Activated CD4-positive, alpha-beta T cell treated with anti-CD3 and anti-CD28 coated beads for 36 hours (primary cell): ENCODE data around the gene MPO. TPM values are rescaled to one million over a fixed set of nuclear protein-coding genes. Genes with fewer than 3 reads are reported as not detected.

Experiments used
- ATAC-seq: fragments of 200-7000 bp; cut with Tn5 transposase; one replicate; pipeline ENCODE4 v1.10.0; 2021; ENCODE audit warnings: mild to moderate bottlenecking, moderate library complexity
- CTCF ChIA-PET: fragments of 350-600 bp; sonication (Branson Sonifier 250); formaldehyde crosslinking; loops from one replicate; lab custom pipeline; 2021; ENCODE audit warnings: antibody characterized with exemption; lab: Charles Lee
- POLR2A ChIA-PET: fragments of 350-600 bp; sonication (Branson Sonifier 250); formaldehyde crosslinking; loops from one replicate; lab custom pipeline; 2021; ENCODE audit warnings: antibody characterized with exemption, inconsistent platforms; lab: Charles Lee
- DNase-seq: peaks from one replicate; pipeline ENCODE4 v3.0.0-alpha.2; 2020
- H3K27ac Mint-ChIP-seq: one replicate; pipeline ENCODE4 v1.8.0; 2021; ENCODE audit warnings: mixed read lengths
- H3K27me3 Mint-ChIP-seq: one replicate; pipeline ENCODE4 v1.8.0; 2021; ENCODE audit warnings: mixed read lengths
- H3K36me3 Mint-ChIP-seq: one replicate; pipeline ENCODE4 v1.8.0; 2021; ENCODE audit warnings: low read depth, mixed read lengths
- H3K4me1 Mint-ChIP-seq: one replicate; pipeline ENCODE4 v1.8.0; 2021; ENCODE audit warnings: mixed read lengths
- H3K4me3 Mint-ChIP-seq: one replicate; pipeline ENCODE4 v1.8.0; 2021; ENCODE audit warnings: mild to moderate bottlenecking, moderate library complexity, mixed read lengths
- H3K9me3 Mint-ChIP-seq: one replicate; pipeline ENCODE4 v1.8.0; 2021; ENCODE audit warnings: low read depth, mixed read lengths
- intact Hi-C, 2 experiments: fragments of 100-400 bp; cut with DNase I in 1 of 2; cut with micrococcal nuclease in 1 of 2; formaldehyde crosslinking; loops; one replicate each; pipeline versions ENCODE4 v1.14.2 to v1.15.1; 2022 to 2024; cut with DNase I, micrococcal nuclease
- total RNA-seq, 2 experiments: library from RNA; stranded (reverse); gene quantifications; one replicate each; pipeline ENCODE4 v1.2.3, GENCODE V29; 2021

The MPO gene, protein sequence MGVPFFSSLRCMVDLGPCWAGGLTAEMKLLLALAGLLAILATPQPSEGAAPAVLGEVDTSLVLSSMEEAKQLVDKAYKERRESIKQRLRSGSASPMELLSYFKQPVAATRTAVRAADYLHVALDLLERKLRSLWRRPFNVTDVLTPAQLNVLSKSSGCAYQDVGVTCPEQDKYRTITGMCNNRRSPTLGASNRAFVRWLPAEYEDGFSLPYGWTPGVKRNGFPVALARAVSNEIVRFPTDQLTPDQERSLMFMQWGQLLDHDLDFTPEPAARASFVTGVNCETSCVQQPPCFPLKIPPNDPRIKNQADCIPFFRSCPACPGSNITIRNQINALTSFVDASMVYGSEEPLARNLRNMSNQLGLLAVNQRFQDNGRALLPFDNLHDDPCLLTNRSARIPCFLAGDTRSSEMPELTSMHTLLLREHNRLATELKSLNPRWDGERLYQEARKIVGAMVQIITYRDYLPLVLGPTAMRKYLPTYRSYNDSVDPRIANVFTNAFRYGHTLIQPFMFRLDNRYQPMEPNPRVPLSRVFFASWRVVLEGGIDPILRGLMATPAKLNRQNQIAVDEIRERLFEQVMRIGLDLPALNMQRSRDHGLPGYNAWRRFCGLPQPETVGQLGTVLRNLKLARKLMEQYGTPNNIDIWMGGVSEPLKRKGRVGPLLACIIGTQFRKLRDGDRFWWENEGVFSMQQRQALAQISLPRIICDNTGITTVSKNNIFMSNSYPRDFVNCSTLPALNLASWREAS
- under 1 TPM in 1 of 2 experiments, not detected in 1; 0.07 TPM for total RNA-seq

DNA sequence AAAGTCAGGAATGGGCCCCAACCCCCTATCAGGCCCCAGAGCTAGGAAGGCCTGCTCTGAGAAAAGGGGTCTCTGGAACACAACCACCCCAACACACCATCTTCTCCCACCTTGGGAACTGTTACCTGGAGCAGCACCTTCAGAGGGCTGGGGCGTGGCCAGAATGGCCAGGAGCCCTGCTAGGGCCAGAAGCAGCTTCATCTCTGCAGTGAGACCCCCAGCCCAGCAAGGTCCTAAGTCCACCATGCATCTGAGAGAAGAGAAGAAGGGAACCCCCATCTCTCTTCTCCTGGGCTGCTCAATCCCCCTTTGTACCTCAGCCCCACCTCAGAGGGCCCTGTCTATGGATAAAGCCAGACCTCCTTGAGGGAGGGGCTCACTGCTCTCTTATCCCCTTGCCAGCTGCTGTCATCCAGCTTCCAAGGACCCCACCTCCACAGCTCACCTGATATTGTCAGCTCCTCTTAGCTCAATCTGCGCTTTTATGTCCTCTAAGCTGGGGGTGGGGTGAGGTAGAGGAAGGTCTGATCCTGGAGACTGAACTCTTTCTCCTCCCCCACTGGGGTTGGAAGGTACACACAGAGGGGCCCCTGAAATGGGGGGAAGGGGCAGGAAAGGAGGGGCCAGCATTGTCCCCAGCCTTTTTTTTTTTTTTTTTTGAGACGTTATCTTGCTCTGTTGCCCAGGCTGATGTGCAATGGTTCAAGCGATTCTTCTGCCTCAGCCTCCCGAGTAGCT, at the start of gene MPO:
TSS of gene MPO (minus strand) at position 456 of the 738 bp plus-strand sequence. CDS start at position 279, 177 bp downstream.
- ChIA-PET POLR2A (no interaction called here), CTCF (interaction anchor here (0.6 to 1.6 kb wide), 4 partner anchors 24 to 299 kb away, joined by 3 to 6 read pairs (median 3); no protein-coding TSS in a partner anchor)
- ATAC-seq = no peak
- H3K4me1 Mint-ChIP-seq = peaks cover 4% of the 10 kb centered on the region
- DNase-seq = no peak
- peaks cover 17% of the 10 kb centered on the region for H3K27me3 Mint-ChIP-seq
- no peak within 1 kb of the TSS for H3K4me3 Mint-ChIP-seq
- H3K9me3 Mint-ChIP-seq = no peaks in the 10 kb centered on the region
- H3K36me3 Mint-ChIP-seq = no peaks in the 10 kb centered on the region
- H3K27ac Mint-ChIP-seq = no peak within 1 kb of the TSS
- intact Hi-C loops = no loop called here

DNA sequence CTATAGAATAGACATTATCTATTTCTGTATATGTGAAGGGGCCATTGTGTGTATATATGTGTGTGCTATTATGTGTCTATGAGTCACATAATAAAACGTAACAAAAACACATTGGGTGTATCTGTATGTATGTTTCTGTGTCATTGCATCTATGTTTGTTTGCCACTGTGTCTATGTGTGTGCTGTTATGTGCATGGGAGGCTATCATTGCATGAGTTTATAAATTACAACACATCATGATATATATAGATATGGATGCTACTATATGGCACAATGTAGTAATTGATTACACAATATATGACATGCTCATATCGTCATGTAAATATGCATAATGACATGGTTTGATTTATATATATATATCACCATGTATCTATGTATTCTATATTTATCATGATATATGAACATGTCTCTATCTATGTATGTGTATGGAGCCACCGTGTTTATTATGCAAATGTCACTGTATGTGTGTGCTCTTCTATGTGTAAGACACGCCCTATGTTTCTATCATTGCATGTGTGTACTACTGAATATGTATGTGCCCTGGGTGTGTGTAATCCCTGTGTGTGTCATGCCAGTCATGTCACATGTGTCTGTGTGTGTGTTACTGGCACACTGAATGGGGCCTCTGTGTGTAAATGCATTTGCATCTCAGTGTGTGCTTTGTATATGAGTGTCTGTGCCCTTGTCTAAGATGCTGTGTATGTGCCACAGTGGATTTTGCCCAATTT, 49.2 kb upstream of the MPO start:
- Mint-ChIP-seq H3K27me3 (peaks cover 2% of the 10 kb centered on the region), H3K27ac (peak overlapping the region; percentile 100), H3K4me3 (peak overlapping the region; percentile 100), H3K36me3 (peaks cover 57% of the 10 kb centered on the region), H3K9me3 (no peaks in the 10 kb centered on the region), H3K4me1 (peaks cover 41% of the 10 kb centered on the region)
- POLR2A ChIA-PET = interaction anchor here (1.0 to 4.8 kb wide), 3 partner anchors 12 to 22 kb away, joined by 3 to 172 read pairs (median 56); partner anchors contain the start of gene SUPT4H1
- ATAC-seq = peak; percentile 27
- CTCF ChIA-PET = interaction anchor here (1.0 to 2.8 kb wide), 2 partner anchors 13 to 16 kb away, joined by 3 to 22 read pairs; no protein-coding TSS in a partner anchor
- intact Hi-C loops = loop anchor here (1.0 to 10.0 kb wide), 12 partner anchors 8 to 1375 kb away; partner anchors contain the start of genes RNF43 (in 2 of the 2), SUPT4H1 (in 2 of the 2), MRPS23 (in 1 of the 2) and PRR11 (in 1 of the 2)
- DNase-seq = peak; percentile 80

DNA sequence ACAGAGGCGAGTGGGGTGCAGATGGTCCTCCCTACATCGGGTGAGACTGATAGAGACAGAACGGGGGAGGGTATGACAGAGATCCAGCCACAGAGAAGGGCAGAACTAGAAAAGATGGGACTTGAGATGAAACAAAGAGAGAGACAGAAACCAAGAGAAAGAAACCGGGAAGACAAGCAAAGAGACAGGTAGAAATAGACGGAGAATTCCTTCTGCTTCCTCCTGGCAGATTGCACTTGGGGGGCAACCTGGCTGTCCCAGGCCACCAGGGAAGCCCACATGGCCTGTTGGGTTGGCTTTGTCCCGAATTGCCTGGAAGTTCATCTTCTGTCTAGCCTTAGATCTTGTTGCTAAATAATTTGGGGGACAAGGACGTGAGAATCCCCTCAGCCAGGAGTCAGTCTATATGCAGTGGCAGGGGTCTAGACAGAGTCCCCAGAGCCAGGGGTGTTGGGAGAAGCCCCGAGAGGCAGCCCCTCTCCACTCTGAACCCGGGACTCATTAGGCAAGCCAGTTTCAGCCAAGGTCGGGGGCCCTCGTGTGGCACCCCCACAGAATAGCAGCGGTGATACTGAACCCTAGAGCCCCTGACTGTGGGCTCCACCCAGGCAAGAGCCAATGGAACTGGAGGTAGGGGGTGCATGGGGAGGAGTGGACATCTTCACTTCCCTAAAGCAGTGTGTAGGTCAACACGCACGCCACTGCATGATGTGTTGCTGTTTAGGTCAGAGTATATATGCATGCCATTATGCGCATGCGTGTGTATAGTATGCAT, 48.5 kb upstream of the MPO start:
- peaks cover 39% of the 10 kb centered on the region for H3K4me1 Mint-ChIP-seq
- H3K27ac Mint-ChIP-seq = peak overlapping the region; percentile 93
- no peaks in the 10 kb centered on the region for H3K9me3 Mint-ChIP-seq
- POLR2A ChIA-PET = interaction anchor here (1.9 to 4.1 kb wide), 3 partner anchors 9 to 15 kb away, joined by 15 to 26 read pairs (median 24); no protein-coding TSS in a partner anchor
- CTCF ChIA-PET = interaction anchor here (1.9 kb wide), 2 partner anchors 11 to 24 kb away, joined by 6 to 36 read pairs; no protein-coding TSS in a partner anchor
- peaks cover 2% of the 10 kb centered on the region for H3K27me3 Mint-ChIP-seq
- peaks cover 49% of the 10 kb centered on the region for H3K36me3 Mint-ChIP-seq
- DNase-seq (peak; percentile 93), ATAC-seq (peak; percentile 43)
- intact Hi-C loops = loop anchor here (1.0 to 2.0 kb wide), 8 partner anchors 9 to 322 kb away; partner anchors contain the start of genes RNF43 (in 2 of the 2), SUPT4H1 (in 2 of the 2) and SRSF1 (in 1 of the 2)
- H3K4me3 Mint-ChIP-seq = peak overlapping the region; percentile 100

DNA sequence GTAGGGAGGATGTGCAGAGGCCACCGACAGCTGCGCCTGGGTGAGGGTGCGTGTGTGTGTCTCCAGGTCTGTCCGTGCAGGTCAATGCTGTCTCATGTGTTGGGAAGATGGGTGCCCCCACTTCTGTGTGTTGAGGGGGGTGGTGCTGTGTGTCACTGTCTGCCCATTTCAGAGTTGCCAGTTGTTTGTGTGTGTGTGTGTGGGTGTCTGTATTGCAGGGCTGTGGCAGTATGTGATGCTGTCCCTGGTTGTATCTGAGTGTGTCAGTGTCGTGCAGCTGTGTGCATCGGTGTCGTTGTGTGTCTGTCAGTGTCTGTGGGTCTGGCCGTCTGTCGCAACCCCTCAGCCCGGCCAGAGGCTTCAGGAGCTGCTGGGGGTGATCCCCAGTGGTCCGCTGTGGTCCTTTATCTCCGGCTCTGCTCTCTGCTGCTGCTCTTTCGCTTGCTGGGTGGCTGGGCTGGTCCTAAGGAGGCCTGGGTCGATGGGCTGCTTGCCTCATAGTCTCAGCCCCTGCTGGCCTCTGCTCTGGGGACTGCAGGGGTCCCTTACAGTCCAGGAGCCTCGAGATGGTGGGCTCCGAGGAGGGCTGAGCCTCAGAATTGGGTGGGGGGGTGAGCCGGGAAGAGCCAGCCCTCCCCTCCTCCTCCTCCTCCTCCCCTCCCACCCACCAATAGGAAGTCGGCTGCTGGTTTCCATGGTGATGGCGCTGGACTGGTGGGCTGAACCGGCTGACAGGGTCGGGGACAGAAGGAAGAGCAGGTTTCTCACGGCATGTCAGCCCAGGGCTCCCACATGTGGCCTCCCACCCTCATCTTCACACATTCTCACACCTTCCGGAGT, 47.7 kb upstream of the MPO start, which contains the start of gene TSPOAP1:
TSS of gene TSPOAP1 (minus strand) at position 601 of the 840 bp plus-strand sequence. CDS start 875 bp downstream, outside the sequence.
- ChIA-PET CTCF (interaction anchor here (0.6 to 3.5 kb wide), 7 partner anchors 8 to 98 kb away, joined by 3 to 36 read pairs (median 5); no protein-coding TSS in a partner anchor), POLR2A (interaction anchor here (0.7 to 4.1 kb wide), 11 partner anchors 9 to 303 kb away, joined by 3 to 26 read pairs (median 7); partner anchors contain the start of genes RNF43 and SUPT4H1)
- Mint-ChIP-seq H3K4me3 (peak within 1 kb of the TSS; percentile 100), H3K9me3 (no peaks in the 10 kb centered on the region), H3K4me1 (peaks cover 39% of the 10 kb centered on the region), H3K27me3 (peaks cover 2% of the 10 kb centered on the region), H3K36me3 (peaks cover 46% of the 10 kb centered on the region), H3K27ac (peak within 1 kb of the TSS; percentile 93)
- intact Hi-C loops = loop anchor here (1.0 to 2.0 kb wide), 8 partner anchors 10 to 322 kb away; partner anchors contain the start of genes RNF43 (in 2 of the 2), SUPT4H1 (in 2 of the 2) and SRSF1 (in 1 of the 2)
- ATAC-seq (peak; percentile 4), DNase-seq (peak; percentile 93)

DNA sequence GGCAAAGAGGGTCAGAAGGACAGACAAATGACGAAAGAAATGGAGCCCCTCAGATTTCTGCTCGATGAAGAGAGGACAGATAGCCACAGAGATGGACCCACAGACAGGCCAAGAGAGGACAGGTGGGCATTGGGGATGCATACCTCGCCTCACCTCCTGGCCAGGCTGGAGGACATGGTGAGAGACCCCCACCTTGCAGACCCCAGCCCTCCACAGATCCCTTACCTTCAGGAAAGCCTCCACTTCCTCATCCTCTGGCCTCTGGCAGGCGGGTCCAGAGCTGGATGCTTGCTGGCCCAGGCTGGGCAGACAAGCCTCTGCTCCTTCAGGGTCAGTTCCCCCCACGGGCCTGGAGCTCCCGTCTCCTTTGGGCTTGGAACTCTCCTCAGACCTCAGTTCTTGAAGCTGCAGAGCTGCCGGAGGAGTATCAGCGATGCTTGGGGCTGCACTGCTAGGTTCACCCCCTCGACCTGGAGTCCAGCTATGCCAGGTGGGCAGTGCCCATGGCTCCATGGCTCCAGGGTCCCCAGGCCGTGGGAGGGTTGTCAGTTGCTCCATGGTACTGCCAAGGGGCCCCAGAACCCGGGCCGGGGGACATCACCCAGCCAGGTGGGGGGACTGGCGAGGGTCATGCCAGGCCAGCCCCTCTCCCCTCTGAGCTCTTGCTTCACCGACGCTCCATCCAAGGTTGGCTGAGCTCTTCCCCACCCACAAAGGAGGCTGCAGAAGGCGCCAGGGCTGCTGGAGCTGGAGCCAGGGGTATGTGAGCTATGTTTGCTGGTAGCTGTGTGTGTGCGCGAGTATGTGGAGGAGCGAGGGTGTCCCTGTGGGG, 46.8 kb upstream of the MPO start:
- Mint-ChIP-seq H3K27ac (peak overlapping the region; percentile 93), H3K36me3 (peaks cover 41% of the 10 kb centered on the region), H3K4me3 (peak overlapping the region; percentile 100), H3K9me3 (no peaks in the 10 kb centered on the region), H3K4me1 (peaks cover 39% of the 10 kb centered on the region), H3K27me3 (peaks cover 2% of the 10 kb centered on the region)
- ChIA-PET POLR2A (interaction anchor here (0.7 to 4.1 kb wide), 11 partner anchors 10 to 303 kb away, joined by 3 to 26 read pairs (median 7); partner anchors contain the start of genes RNF43 and SUPT4H1), CTCF (interaction anchor here (0.6 to 3.5 kb wide), 11 partner anchors 9 to 99 kb away, joined by 3 to 36 read pairs (median 4); partner anchors contain the start of gene RNF43)
- DNase-seq (no peak), ATAC-seq (no peak)
- intact Hi-C loops = loop anchor here (2.0 kb wide), 2 partner anchors 191 to 321 kb away; partner anchors contain the start of gene SRSF1 (in 1 of the 2)

DNA sequence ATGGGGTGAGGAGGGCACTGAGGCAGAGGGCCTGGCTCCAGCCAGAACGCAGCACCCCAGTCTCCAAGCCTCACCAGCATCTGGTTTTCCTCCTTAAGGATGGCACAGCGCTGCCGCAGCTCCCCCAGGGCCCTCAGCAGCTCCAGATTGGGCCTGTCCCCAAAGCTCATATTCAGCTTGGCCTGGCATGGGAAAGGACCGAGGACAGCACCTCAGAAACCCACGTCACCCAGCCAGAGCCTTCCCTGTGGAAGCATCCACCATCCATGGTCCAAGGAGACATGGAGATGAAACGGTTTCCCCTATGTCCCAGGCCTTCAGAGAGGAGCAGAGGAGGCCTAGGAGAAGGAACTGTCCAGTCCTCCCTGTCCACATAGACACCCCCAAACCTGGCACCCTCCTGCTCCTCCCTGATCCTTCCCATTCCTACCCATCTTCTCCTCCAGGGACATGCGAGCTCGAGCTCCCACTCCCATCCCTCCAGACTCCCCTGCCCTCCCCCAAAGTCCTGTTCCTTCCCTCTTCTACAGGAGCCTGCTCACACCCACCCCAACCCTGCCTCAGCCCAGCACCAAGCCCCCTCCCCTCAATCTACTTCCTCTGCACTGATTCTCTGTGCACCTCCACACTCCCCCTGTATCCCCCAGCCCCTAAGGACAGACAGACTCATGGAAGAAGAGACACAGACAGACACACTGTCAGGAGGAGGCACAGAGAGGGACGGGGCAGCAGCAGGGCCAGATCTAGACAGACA, 46.1 kb upstream of the MPO start:
- Mint-ChIP-seq H3K36me3 (peaks cover 35% of the 10 kb centered on the region), H3K27ac (peak overlapping the region; percentile 93), H3K4me1 (peaks cover 35% of the 10 kb centered on the region), H3K27me3 (peaks cover 2% of the 10 kb centered on the region), H3K4me3 (peak overlapping the region; percentile 100), H3K9me3 (no peaks in the 10 kb centered on the region)
- CTCF ChIA-PET = interaction anchor here (0.5 to 3.5 kb wide), 16 partner anchors 9 to 1146 kb away, joined by 3 to 36 read pairs (median 5); partner anchors contain the start of genes RNF43 and SUPT4H1
- POLR2A ChIA-PET = interaction anchor here (0.6 to 4.1 kb wide), 12 partner anchors 9 to 91 kb away, joined by 3 to 26 read pairs (median 9); partner anchors contain the start of genes RNF43 and SUPT4H1
- DNase-seq (peak; percentile 48), ATAC-seq (no peak)
- intact Hi-C loops = no loop called here

GRCh38 chr17:58325976-58326468, 45.3 kb upstream of the MPO start:
- Mint-ChIP-seq H3K4me3 (peak overlapping the region; percentile 100), H3K27me3 (no peaks in the 10 kb centered on the region), H3K36me3 (peaks cover 30% of the 10 kb centered on the region), H3K9me3 (no peaks in the 10 kb centered on the region), H3K27ac (peak overlapping the region; percentile 45), H3K4me1 (peaks cover 34% of the 10 kb centered on the region)
- DNase-seq (peak; percentile 55), ATAC-seq (no peak)
- intact Hi-C loops = no loop called here
- ChIA-PET CTCF (interaction anchor here (0.5 to 3.5 kb wide), 11 partner anchors 9 to 1147 kb away, joined by 3 to 17 read pairs (median 6); partner anchors contain the start of genes RNF43 and SUPT4H1), POLR2A (interaction anchor here (0.6 to 4.1 kb wide), 8 partner anchors 9 to 305 kb away, joined by 3 to 26 read pairs (median 7); partner anchors contain the start of gene SUPT4H1)
